ENCODE results near the gene PIGL.

DNA sequence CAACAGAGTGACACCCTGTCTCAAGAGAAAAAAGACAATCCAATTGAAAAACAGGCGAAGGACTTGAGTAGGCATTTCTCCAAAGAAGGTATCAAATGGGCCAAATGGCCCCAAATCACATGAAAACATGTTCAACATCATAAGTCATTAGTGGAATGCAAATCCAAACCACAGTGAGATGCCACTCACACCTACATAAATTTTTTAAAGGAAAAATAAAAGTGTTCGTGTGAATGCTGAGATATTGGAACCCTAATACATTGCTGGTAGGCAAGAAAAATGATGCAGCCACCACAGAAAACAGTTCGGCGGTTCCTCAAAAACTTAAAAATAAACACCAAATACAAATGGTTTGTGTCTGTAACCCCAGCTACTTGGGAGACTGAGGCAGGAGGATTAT, 45.2 kb downstream of the PIGL start:
- TF ChIP-seq, protein P1, sequence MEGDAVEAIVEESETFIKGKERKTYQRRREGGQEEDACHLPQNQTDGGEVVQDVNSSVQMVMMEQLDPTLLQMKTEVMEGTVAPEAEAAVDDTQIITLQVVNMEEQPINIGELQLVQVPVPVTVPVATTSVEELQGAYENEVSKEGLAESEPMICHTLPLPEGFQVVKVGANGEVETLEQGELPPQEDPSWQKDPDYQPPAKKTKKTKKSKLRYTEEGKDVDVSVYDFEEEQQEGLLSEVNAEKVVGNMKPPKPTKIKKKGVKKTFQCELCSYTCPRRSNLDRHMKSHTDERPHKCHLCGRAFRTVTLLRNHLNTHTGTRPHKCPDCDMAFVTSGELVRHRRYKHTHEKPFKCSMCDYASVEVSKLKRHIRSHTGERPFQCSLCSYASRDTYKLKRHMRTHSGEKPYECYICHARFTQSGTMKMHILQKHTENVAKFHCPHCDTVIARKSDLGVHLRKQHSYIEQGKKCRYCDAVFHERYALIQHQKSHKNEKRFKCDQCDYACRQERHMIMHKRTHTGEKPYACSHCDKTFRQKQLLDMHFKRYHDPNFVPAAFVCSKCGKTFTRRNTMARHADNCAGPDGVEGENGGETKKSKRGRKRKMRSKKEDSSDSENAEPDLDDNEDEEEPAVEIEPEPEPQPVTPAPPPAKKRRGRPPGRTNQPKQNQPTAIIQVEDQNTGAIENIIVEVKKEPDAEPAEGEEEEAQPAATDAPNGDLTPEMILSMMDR (conservative IDR thresholded peaks at IDR 0.05; ENCODE audit: low read depth, low read length) = no peak
- no peak for TF ChIP-seq POLR2A (IDR thresholded peaks at IDR 0.05; ENCODE audit: low read depth, low read length)
- no peak for TF ChIP-seq CHD1 (IDR thresholded peaks at IDR 0.05; ENCODE audit: low read depth, low read length)
- TF ChIP-seq NFE2L2 (IDR thresholded peaks at IDR 0.05; ENCODE audit: low read depth, low read length) = no peak
- no peak for TF ChIP-seq FOS (IDR thresholded peaks at IDR 0.05; ENCODE audit: low read depth, low read length)
- no peak for TF ChIP-seq RCOR1 (IDR thresholded peaks at IDR 0.05; ENCODE audit: insufficient replicate concordance, low read length)
- TF ChIP-seq, protein P2, sequence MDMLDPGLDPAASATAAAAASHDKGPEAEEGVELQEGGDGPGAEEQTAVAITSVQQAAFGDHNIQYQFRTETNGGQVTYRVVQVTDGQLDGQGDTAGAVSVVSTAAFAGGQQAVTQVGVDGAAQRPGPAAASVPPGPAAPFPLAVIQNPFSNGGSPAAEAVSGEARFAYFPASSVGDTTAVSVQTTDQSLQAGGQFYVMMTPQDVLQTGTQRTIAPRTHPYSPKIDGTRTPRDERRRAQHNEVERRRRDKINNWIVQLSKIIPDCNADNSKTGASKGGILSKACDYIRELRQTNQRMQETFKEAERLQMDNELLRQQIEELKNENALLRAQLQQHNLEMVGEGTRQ (IDR thresholded peaks at IDR 0.05; ENCODE audit: low read depth, low read length) = no peak
- no peak for TF ChIP-seq MAFK (IDR thresholded peaks at IDR 0.05; ENCODE audit: low read depth, low read length)
